HG03575 (cell line): ENCODE data around the gene CEP170B.

Source experiments
- ATAC-seq: cut with Tn5 transposase; IDR thresholded peaks from one replicate; pipeline ENCODE4 v1.9.1; 2021; ENCODE audit not compliant: unreplicated experiment, insufficient number of reproducible peaks, low FRiP score; ENCODE audit errors: extremely low read depth

Gene CEP170B

GRCh38 chr14:104925855-104926609 lies 61.0 kb downstream of the CEP170B start:
- no peak for ATAC-seq

- ATAC-seq, result peak; percentile 54
These were observed 61.8 kb downstream of the CEP170B start for GRCh38 chr14:104926619-104927431.

- ATAC-seq, result no peak
These were observed 62.4 kb downstream of the CEP170B start for GRCh38 chr14:104927432-104927816.

GRCh38 chr14:104927901-104928300 lies 62.8 kb downstream of the CEP170B start:
- ATAC-seq, result no peak

GRCh38 chr14:104928391-104929133 lies 63.5 kb downstream of the CEP170B start:
- no peak for ATAC-seq

- no peak for ATAC-seq
These were observed 64.5 kb downstream of the CEP170B start for GRCh38 chr14:104929268-104930230.

- no peak for ATAC-seq
These were observed 65.6 kb downstream of the CEP170B start for GRCh38 chr14:104930526-104931303.

- ATAC-seq, result no peak
These were observed 66.3 kb downstream of the CEP170B start for GRCh38 chr14:104931304-104931770.

- ATAC-seq, result no peak
These were observed 67.0 kb downstream of the CEP170B start for GRCh38 chr14:104931771-104932675.

GRCh38 chr14:104932676-104933631 lies 67.9 kb downstream of the CEP170B start:
- no peak for ATAC-seq

- no peak for ATAC-seq
These were observed 69.0 kb downstream of the CEP170B start for GRCh38 chr14:104933746-104934733.

- no peak for ATAC-seq
These were observed 70.1 kb downstream of the CEP170B start for GRCh38 chr14:104935026-104935650.

- ATAC-seq, result no peak
These were observed 70.9 kb downstream of the CEP170B start for GRCh38 chr14:104935955-104936354.
